GM23338 (cell line): ENCODE data around the gene SPTBN4. TPM values are rescaled to one million over a fixed set of nuclear protein-coding genes. Genes with fewer than 3 reads are reported as not detected.

Experiments used
- ATAC-seq: fragments of 200-7000 bp; cut with Tn5 transposase; 3 replicates; pipeline ENCODE4 v1.9.1; 2020
- DNase-seq: peaks from one replicate; pipeline ENCODE4 v3.0.0-alpha.2; 2015; ENCODE audit warnings: low spot score
- H2AFZ ChIP-seq: fragments of 200-600 bp; sonication (generic); 2 replicates; pipeline ENCODE4 v1.8.0; 2016; ENCODE audit warnings: antibody characterized with exemption, mild to moderate bottlenecking, moderate library complexity
- H3F3A ChIP-seq: fragments of 200-600 bp; sonication (generic); replicated peaks from 2 replicates; pipeline ENCODE4 v1.8.0; 2017; ENCODE audit warnings: antibody characterized with exemption, mixed run types, low read depth
- H3K27ac ChIP-seq: fragments of 200-600 bp; sonication (generic); 2 replicates; pipeline ENCODE4 v1.6.1; 2016; ENCODE audit warnings: low read depth
- H3K27me3 ChIP-seq: fragments of 200-600 bp; sonication (generic); 2 replicates; pipeline ENCODE4 v1.8.0; 2016; ENCODE audit warnings: mild to moderate bottlenecking, mixed run types, moderate library complexity; ENCODE audit not compliant: insufficient read depth
- H3K36me3 ChIP-seq: fragments of 200-600 bp; sonication (generic); 2 replicates; pipeline ENCODE4 v1.8.0; 2016; ENCODE audit warnings: mild to moderate bottlenecking; ENCODE audit not compliant: insufficient read depth
- H3K4me1 ChIP-seq: fragments of 200-600 bp; sonication (generic); 2 replicates; pipeline ENCODE4 v1.8.0; 2016; ENCODE audit warnings: mild to moderate bottlenecking, moderate library complexity; ENCODE audit not compliant: insufficient read depth
- H3K4me2 ChIP-seq: fragments of 200-600 bp; sonication (generic); 2 replicates; pipeline ENCODE4 v1.7.1; 2017; ENCODE audit warnings: mixed run types
- H3K4me3 ChIP-seq: fragments of 200-600 bp; sonication (generic); 2 replicates; pipeline ENCODE4 v1.6.1; 2016; ENCODE audit warnings: mixed run types
- H3K79me2 ChIP-seq: fragments of 200-600 bp; sonication (generic); replicated peaks from 2 replicates; pipeline ENCODE4 v1.8.0; 2017; ENCODE audit warnings: mild to moderate bottlenecking; ENCODE audit not compliant: insufficient read depth
- H3K9me2 ChIP-seq: fragments of 200-600 bp; sonication (generic); 2 replicates; pipeline ENCODE4 v1.8.0; 2017; ENCODE audit not compliant: insufficient read depth
- H4K20me1 ChIP-seq: fragments of 200-600 bp; sonication (generic); replicated peaks from 2 replicates; pipeline ENCODE4 v1.8.0; 2017; ENCODE audit warnings: mild to moderate bottlenecking; ENCODE audit not compliant: insufficient read depth
- H3K27ac Mint-ChIP-seq: 2 replicates; pipeline ENCODE4 v1.8.0; 2020; ENCODE audit warnings: inconsistent platforms, mild to moderate bottlenecking, moderate library complexity, mixed read lengths
- H3K27me3 Mint-ChIP-seq: 3 replicates; pipeline ENCODE4 v1.8.0; 2022; ENCODE audit warnings: low read depth, mild to moderate bottlenecking, moderate library complexity, mixed read lengths, inconsistent platforms; ENCODE audit not compliant: insufficient read depth, poor library complexity
- H3K36me3 Mint-ChIP-seq: 3 replicates; pipeline ENCODE4 v1.8.0; 2021; ENCODE audit warnings: low read depth, mild to moderate bottlenecking, inconsistent platforms, moderate library complexity, mixed read lengths
- H3K4me1 Mint-ChIP-seq: 3 replicates; pipeline ENCODE4 v1.8.0; 2020; ENCODE audit warnings: mild to moderate bottlenecking, inconsistent platforms, mixed read lengths
- H3K4me3 Mint-ChIP-seq: 3 replicates; pipeline ENCODE4 v1.8.0; 2021; ENCODE audit warnings: moderate library complexity, mild to moderate bottlenecking, inconsistent platforms, mixed read lengths
- H3K9me3 Mint-ChIP-seq: 3 replicates; pipeline ENCODE4 v1.8.0; 2020; ENCODE audit warnings: moderate library complexity, mild to moderate bottlenecking, inconsistent platforms, mixed read lengths
- CREB1 ChIP-seq: fragments of 250-450 bp; sonication (Bioruptor Pico); IDR thresholded peaks from 2 replicates; pipeline ENCODE4 v1.5.0; 2020; ENCODE audit warnings: low read depth, mild to moderate bottlenecking, moderate library complexity
- CTCF ChIP-seq, 2 experiments: fragments of 200-600 bp in 1 of 2; sonication (generic) in 1 of 2; conservative IDR thresholded peaks; 2 replicates each; pipeline versions ENCODE4 v1.5.1 to v1.6.1; 2016 to 2017; ENCODE audit warnings: antibody characterized with exemption in 2 of 2, low read depth in 2 of 2, mild to moderate bottlenecking in 2 of 2, moderate library complexity in 1 of 2
- ETS1 ChIP-seq: IDR thresholded peaks from 2 replicates; pipeline ENCODE4 v1.6.1; 2016; ENCODE audit warnings: antibody characterized with exemption
- EZH2 ChIP-seq: fragments of 200-600 bp; sonication (generic); IDR thresholded peaks from one replicate; pipeline ENCODE4 v1.8.0; 2017; ENCODE audit warnings: antibody characterized with exemption, mild to moderate bottlenecking, low read depth; ENCODE audit not compliant: unreplicated experiment
- EZH2phosphoT487 ChIP-seq: fragments of 200-600 bp; sonication (generic); IDR thresholded peaks from one replicate; pipeline ENCODE4 v1.8.1; 2018; ENCODE audit warnings: antibody characterized with exemption; ENCODE audit not compliant: unreplicated experiment
- JUNB ChIP-seq: IDR thresholded peaks from one replicate; pipeline ENCODE4 v1.6.1; 2016; ENCODE audit warnings: antibody characterized with exemption; ENCODE audit not compliant: unreplicated experiment
- NANOG ChIP-seq: IDR thresholded peaks from 2 replicates; pipeline ENCODE4 v1.6.1; 2016; ENCODE audit warnings: antibody characterized with exemption, borderline replicate concordance
- POLR2AphosphoS5 ChIP-seq: IDR thresholded peaks from 2 replicates; pipeline ENCODE4 v1.6.1; 2016; ENCODE audit warnings: antibody characterized with exemption, low read depth
- STAT1 ChIP-seq: IDR thresholded peaks from one replicate; pipeline ENCODE4 v1.6.1; 2016; ENCODE audit warnings: antibody characterized with exemption; ENCODE audit not compliant: unreplicated experiment
- ZNF114 ChIP-seq: fragments of 250-450 bp; sonication (Bioruptor Pico); IDR thresholded peaks from 2 replicates; pipeline ENCODE4 v1.5.0; 2020; ENCODE audit warnings: mild to moderate bottlenecking, moderate library complexity
- ZNF331 ChIP-seq: fragments of 250-450 bp; sonication (Bioruptor Pico); IDR thresholded peaks from 2 replicates; pipeline ENCODE4 v1.5.0; 2020; ENCODE audit warnings: low read depth, mild to moderate bottlenecking, moderate library complexity
- ZNF462 ChIP-seq: fragments of 250-450 bp; sonication (Bioruptor Pico); IDR thresholded peaks from 2 replicates; pipeline ENCODE4 v1.5.0; 2020; ENCODE audit warnings: mild to moderate bottlenecking, moderate library complexity
- polyA plus RNA-seq: library from polyadenylated mRNA; unstranded; fragments of >200 nt; fragmentation: Nextera tagmentation; extraction: Ambion mirVana; gene quantifications from 2 replicates; pipeline ENCODE4 v1.2.1, GENCODE V29; 2016
- total RNA-seq: library from RNA; depleted of rRNA; stranded (reverse); fragments of >200 nt; shearing (Covaris generic); gene quantifications from 2 replicates; pipeline ENCODE4 v1.2.3, GENCODE V29; 2014

Gene SPTBN4
- total and polyA plus RNA-seq, 2 experiments from 2014 or later = 1.6 to 2.3 TPM

GRCh38 chr19:40469011-40469410 is 2.2 kb downstream of the SPTBN4 start (continued):
- TF ChIP-seq ZNF462 (no peak), EZH2 (no peak), ETS1 (no peak), EZH2phosphoT487 (no peak), CREB1 (CRISPR knock-in tag) (no peak), STAT1 (no peak), NANOG (no peak)

- Mint-ChIP-seq H3K9me3 (no peaks in the 10 kb centered on the region; the same call in 2 of the 3 replicates), H3K36me3 (no peaks in the 10 kb centered on the region; the same call in 2 of the 3 replicates), H3K27ac (no peak overlapping the region), H3K4me1 (peaks cover 6% of the 10 kb centered on the region), H3K27me3 (peaks cover 23% of the 10 kb centered on the region), H3K4me3 (no peak overlapping the region)
- Histone ChIP-seq H3K4me2 (no peak overlapping the region), H3K27ac (no peak overlapping the region), H3K36me3 (no peaks in the 10 kb centered on the region), H3K4me3 (no peak overlapping the region), H3K4me1 (no peaks in the 10 kb centered on the region; the same call in 1 of the 2 replicates), H3K27me3 (peaks cover 33% of the 10 kb centered on the region), H3K79me2 (no peaks in the 10 kb centered on the region), H4K20me1 (no peaks in the 10 kb centered on the region), H2AFZ (no peak overlapping the region), H3F3A (peaks cover 3% of the 10 kb centered on the region; the same call in 1 of the 2 replicates), H3K9me2 (no peaks in the 10 kb centered on the region)
- ATAC-seq (no peak), DNase-seq (no peak)
- TF ChIP-seq JUNB = no peak
- no peak for TF ChIP-seq ZNF114 (CRISPR knock-in tag)
- TF ChIP-seq ETS1 = no peak
- no peak for TF ChIP-seq CTCF (conservative IDR thresholded peaks at IDR 0.05; ENCODE audit: low read depth in 2 of 2)
- TF ChIP-seq ZNF331 (CRISPR knock-in tag) = no peak
- no peak for TF ChIP-seq POLR2AphosphoS5
- no peak for TF ChIP-seq CREB1 (CRISPR knock-in tag)
- TF ChIP-seq NANOG = no peak
- no peak for TF ChIP-seq EZH2phosphoT487
- TF ChIP-seq EZH2 = no peak
Measured at GRCh38 chr19:40471111-40471510, 4.3 kb downstream of the SPTBN4 start.
